ENCODE measurements around the gene ENPP1. TPM values are rescaled to one million over a fixed set of nuclear protein-coding genes. Genes with fewer than 3 reads are reported as not detected.
"Not testable (repeated sequence)": the region's sequence is repeated elsewhere in the genome, so short reads cannot be mapped to it uniquely, and the experiment has no call there.

ENPP1 gene
- total RNA-seq, 1 experiment from 2014 or later, result 1.1 TPM

DNA sequence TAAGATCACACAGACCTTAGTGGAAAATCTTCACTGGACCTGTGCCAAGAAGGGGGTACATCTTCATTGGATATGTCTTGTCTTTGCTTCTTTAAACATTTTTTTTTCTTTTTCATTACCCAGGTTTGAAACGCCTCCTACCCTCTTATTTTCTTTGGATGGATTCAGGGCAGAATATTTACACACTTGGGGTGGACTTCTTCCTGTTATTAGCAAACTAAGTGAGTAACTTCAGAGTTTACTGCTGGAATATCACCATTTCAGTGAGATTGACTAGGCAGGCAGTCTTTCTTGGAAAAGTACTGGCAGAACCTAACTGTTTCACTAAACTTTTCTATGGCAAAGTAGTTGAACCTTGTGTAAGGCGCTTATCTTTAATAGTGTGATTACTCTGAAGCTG, 47.0 kb downstream of the ENPP1 start:
- H3K27ac ChIP-seq (ENCODE audit: low read length), result no peak overlapping the region
- H3K27me3 ChIP-seq (ENCODE audit: low read length), result no peaks in the 10 kb centered on the region
- no peak for DNase-seq
- H3K4me3 ChIP-seq (ENCODE audit: low read length), result no peak overlapping the region
- no peak overlapping the region for H3K9ac ChIP-seq (ENCODE audit: low read length)
- no peaks in the 10 kb centered on the region for H3K9me3 ChIP-seq (ENCODE audit: low read length)
- H3K36me3 ChIP-seq (ENCODE audit: insufficient read depth, low read length), result no peaks in the 10 kb centered on the region
- no peak overlapping the region for H3K4me2 ChIP-seq (ENCODE audit: low read depth, low read length, poor library complexity, severe bottlenecking)
- H3K9me2 ChIP-seq (replicated peaks; ENCODE audit: insufficient read depth, low read length), result no peaks in the 10 kb centered on the region
- no peaks in the 10 kb centered on the region for H3K79me2 ChIP-seq (ENCODE audit: low read length)
- no peaks in the 10 kb centered on the region for H4K20me1 ChIP-seq (ENCODE audit: insufficient read depth, low read depth, low read length)
- no peaks in the 10 kb centered on the region for H3K4me1 ChIP-seq (ENCODE audit: low read length)
- no peak overlapping the region for H2AFZ ChIP-seq (ENCODE audit: low read length)

DNA sequence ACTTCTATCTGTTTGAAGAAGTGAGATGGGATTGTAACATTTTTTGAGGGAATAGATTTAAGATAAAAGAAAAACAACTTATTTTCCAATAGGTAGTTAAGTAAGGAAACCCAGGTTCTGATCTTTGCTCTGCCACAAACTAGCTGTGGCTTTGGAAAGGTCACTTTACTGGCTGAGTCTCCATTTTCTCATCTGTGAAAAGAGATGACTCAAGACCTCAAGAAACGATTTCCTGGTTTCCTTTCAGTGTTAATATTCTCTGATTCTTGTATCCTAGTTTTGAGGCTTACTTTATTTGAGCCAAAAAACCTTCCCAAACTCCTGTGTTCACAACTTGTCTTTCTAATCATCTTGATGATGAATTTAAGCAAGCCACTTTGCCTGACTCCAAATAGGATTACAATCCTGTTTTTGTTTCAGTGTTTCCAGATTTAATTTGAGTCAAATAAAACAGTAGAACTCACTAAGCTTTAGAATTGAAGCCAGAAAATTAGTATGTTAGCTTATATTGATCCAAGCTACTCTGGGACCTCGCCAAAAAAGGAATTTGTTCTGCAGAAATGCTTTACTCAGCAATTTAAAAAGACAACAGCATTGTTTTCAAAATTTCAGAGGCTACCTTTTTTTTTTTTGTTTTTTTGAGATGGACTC, 51.1 kb downstream of the ENPP1 start:
- Histone ChIP-seq H4K20me1 (ENCODE audit: insufficient read depth, low read depth, low read length) (no peaks in the 10 kb centered on the region), H3K9me2 (replicated peaks; ENCODE audit: insufficient read depth, low read length) (no peaks in the 10 kb centered on the region), H3K9ac (ENCODE audit: low read length) (no peak overlapping the region), H3K4me3 (ENCODE audit: low read length) (no peak overlapping the region), H3K36me3 (ENCODE audit: insufficient read depth, low read length) (no peaks in the 10 kb centered on the region), H3K4me1 (ENCODE audit: low read length) (no peaks in the 10 kb centered on the region), H3K9me3 (ENCODE audit: low read length) (no peaks in the 10 kb centered on the region), H3K79me2 (ENCODE audit: low read length) (no peaks in the 10 kb centered on the region), H3K27me3 (ENCODE audit: low read length) (no peaks in the 10 kb centered on the region), H3K27ac (ENCODE audit: low read length) (no peak overlapping the region), H2AFZ (ENCODE audit: low read length) (no peak overlapping the region), H3K4me2 (ENCODE audit: low read depth, low read length, poor library complexity, severe bottlenecking) (no peak overlapping the region)
- no peak for DNase-seq

DNA sequence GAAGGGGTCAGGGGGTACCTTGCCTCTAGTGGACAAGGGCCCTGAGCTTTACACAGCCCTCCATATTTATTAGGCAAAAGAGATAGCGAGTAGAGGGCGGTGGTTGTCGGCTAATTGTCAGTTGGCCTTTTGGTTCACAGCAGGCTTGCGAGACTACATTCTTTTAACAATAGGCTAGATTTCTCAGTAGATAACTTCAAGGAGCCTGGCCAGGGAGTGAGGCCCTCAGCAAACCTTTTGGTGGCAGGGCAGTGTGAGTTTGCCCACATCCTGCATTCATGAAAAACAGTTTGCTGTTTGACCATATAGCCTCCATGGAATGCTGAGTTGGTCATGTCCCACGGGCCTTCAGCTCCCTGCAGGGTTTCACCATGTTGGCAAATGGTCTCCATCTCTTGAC, 51.8 kb downstream of the ENPP1 start:
- not testable (repeated sequence) for H3K36me3 ChIP-seq (ENCODE audit: insufficient read depth, low read length); H4K20me1 ChIP-seq (ENCODE audit: insufficient read depth, low read depth, low read length); H3K9me3 ChIP-seq (ENCODE audit: low read length); H3K9ac ChIP-seq (ENCODE audit: low read length); H3K4me2 ChIP-seq (ENCODE audit: low read depth, low read length, poor library complexity, severe bottlenecking); H3K27ac ChIP-seq (ENCODE audit: low read length); DNase-seq; H3K4me1 ChIP-seq (ENCODE audit: low read length); H3K79me2 ChIP-seq (ENCODE audit: low read length); H3K4me3 ChIP-seq (ENCODE audit: low read length); H2AFZ ChIP-seq (ENCODE audit: low read length); H3K27me3 ChIP-seq (ENCODE audit: low read length); H3K9me2 ChIP-seq (replicated peaks; ENCODE audit: insufficient read depth, low read length)

DNA sequence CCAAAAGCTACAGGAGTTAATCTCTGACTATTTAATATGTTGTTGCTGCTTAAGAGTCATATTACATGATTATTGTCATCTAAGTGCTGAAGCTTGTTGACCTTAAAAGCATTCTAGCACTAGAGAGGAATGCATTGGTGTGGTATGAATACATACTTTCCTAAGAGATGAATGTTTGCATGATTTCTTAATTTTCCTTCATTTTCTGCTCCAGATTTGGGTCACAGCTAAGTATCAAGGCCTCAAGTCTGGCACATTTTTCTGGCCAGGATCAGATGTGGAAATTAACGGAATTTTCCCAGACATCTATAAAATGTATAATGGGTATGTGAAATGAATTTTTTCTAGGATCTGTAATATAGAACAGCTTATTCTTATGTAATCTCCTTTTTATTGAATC, 53.6 kb downstream of the ENPP1 start:
- H3K9ac ChIP-seq (ENCODE audit: low read length), result no peak overlapping the region
- H3K27ac ChIP-seq (ENCODE audit: low read length), result no peak overlapping the region

DNA sequence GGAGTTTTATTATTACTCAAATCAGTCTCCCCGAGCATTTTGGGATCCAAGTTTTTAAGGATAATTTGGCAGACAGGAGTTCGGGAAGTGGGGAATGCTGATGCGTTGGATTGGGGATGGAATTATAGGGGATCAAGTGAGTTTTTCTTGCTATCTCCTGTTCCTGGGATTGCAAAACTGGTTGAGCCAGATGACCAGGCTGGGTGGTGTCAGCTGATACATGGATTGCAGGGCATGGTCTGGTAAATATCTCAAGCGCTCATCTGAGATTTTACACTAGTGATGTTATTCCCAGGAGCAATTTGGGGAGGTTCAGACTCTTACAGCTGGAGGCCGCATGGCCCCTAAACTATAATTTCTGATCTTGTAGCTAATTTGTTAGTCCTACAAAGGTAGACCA, 54.7 kb downstream of the ENPP1 start:
- no peaks in the 10 kb centered on the region for H3K79me2 ChIP-seq (ENCODE audit: low read length)
- no peaks in the 10 kb centered on the region for H3K4me1 ChIP-seq (ENCODE audit: low read length)
- no peak overlapping the region for H3K4me3 ChIP-seq (ENCODE audit: low read length)
- no peak overlapping the region for H3K27ac ChIP-seq (ENCODE audit: low read length)
- H3K36me3 ChIP-seq (ENCODE audit: insufficient read depth, low read length), result no peaks in the 10 kb centered on the region
- H3K9me3 ChIP-seq (ENCODE audit: low read length), result no peaks in the 10 kb centered on the region
- H4K20me1 ChIP-seq (ENCODE audit: insufficient read depth, low read depth, low read length), result no peaks in the 10 kb centered on the region
- no peak for DNase-seq
- H3K4me2 ChIP-seq (ENCODE audit: low read depth, low read length, poor library complexity, severe bottlenecking), result no peak overlapping the region
- H2AFZ ChIP-seq (ENCODE audit: low read length), result no peak overlapping the region
- H3K9ac ChIP-seq (ENCODE audit: low read length), result no peak overlapping the region
- H3K9me2 ChIP-seq (replicated peaks; ENCODE audit: insufficient read depth, low read length), result no peaks in the 10 kb centered on the region
- no peaks in the 10 kb centered on the region for H3K27me3 ChIP-seq (ENCODE audit: low read length)

More for the DNA sequence above, 53.6 kb downstream of the ENPP1 start:
- no peaks in the 10 kb centered on the region for H3K9me3 ChIP-seq (ENCODE audit: low read length)
- no peaks in the 10 kb centered on the region for H3K4me1 ChIP-seq (ENCODE audit: low read length)
- no peak overlapping the region for H3K4me2 ChIP-seq (ENCODE audit: low read depth, low read length, poor library complexity, severe bottlenecking)
- no peaks in the 10 kb centered on the region for H4K20me1 ChIP-seq (ENCODE audit: insufficient read depth, low read depth, low read length)
- no peaks in the 10 kb centered on the region for H3K79me2 ChIP-seq (ENCODE audit: low read length)
- no peaks in the 10 kb centered on the region for H3K36me3 ChIP-seq (ENCODE audit: insufficient read depth, low read length)
- no peaks in the 10 kb centered on the region for H3K27me3 ChIP-seq (ENCODE audit: low read length)
- no peak overlapping the region for H3K4me3 ChIP-seq (ENCODE audit: low read length)
- H2AFZ ChIP-seq (ENCODE audit: low read length), result no peak overlapping the region
- DNase-seq, result no peak
- no peaks in the 10 kb centered on the region for H3K9me2 ChIP-seq (replicated peaks; ENCODE audit: insufficient read depth, low read length)

DNA sequence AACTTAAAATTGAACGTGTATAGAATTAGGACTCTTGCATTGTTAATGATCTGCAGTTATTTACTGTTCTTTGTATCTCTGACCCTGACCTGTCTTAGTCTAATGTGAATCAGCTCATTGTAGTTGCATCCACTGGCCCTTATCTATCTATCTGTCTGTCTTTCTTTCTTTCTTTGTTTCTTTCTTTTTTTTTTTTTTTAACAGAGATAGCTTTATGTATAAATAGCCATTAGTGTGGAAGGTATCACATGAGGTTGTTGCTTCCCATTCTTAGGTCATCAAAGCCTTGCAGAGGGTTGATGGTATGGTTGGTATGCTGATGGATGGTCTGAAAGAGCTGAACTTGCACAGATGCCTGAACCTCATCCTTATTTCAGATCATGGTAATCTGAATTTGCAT, 59.9 kb downstream of the ENPP1 start:
- Histone ChIP-seq H3K27ac (ENCODE audit: low read length) (no peak overlapping the region), H3K9me3 (ENCODE audit: low read length) (no peaks in the 10 kb centered on the region), H3K79me2 (ENCODE audit: low read length) (no peaks in the 10 kb centered on the region), H2AFZ (ENCODE audit: low read length) (no peak overlapping the region), H3K27me3 (ENCODE audit: low read length) (no peaks in the 10 kb centered on the region), H3K9ac (ENCODE audit: low read length) (no peak overlapping the region), H3K36me3 (ENCODE audit: insufficient read depth, low read length) (no peaks in the 10 kb centered on the region), H3K4me2 (ENCODE audit: low read depth, low read length, poor library complexity, severe bottlenecking) (no peak overlapping the region), H3K4me3 (ENCODE audit: low read length) (no peak overlapping the region), H3K4me1 (ENCODE audit: low read length) (no peaks in the 10 kb centered on the region), H4K20me1 (ENCODE audit: insufficient read depth, low read depth, low read length) (no peaks in the 10 kb centered on the region), H3K9me2 (replicated peaks; ENCODE audit: insufficient read depth, low read length) (no peaks in the 10 kb centered on the region)
- DNase-seq, result no peak

DNA sequence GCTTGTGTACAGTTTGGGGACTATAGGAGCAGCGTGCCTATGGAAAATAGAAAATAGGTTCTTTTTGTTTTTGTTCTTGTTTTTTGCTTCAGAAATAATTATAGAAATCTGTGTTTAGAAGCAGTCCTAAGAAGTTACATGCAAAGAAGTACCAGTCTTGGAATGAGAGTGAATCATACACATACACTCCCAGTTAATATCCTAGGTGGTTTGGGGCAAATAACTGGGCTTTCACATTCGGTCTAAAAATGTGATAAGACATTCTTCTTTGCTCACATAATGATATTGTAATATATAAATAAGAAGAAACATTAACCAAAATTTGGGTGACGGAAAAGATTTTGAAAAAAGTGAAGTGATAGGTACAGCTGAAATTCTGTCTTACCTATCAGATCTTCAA, 61.0 kb downstream of the ENPP1 start:
- no peak overlapping the region for H3K4me2 ChIP-seq (ENCODE audit: low read depth, low read length, poor library complexity, severe bottlenecking)
- H3K9me3 ChIP-seq (ENCODE audit: low read length), result no peaks in the 10 kb centered on the region
- no peak overlapping the region for H3K9ac ChIP-seq (ENCODE audit: low read length)

DNA sequence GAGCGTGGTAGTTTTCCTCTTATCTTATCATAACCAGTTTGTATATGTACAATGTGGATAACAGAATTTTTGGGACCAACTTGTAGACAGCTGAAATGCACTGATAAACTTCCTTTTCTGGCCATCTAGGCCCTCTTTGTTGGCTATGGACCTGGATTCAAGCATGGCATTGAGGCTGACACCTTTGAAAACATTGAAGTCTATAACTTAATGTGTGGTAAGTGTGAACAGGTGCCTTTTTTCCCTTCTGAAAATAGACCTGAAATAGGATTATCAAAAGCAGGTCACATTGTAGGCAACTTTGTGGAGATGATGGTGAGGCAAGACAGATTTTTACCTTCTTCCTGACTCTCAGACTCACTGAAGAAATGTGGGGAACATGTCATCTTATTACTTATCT, 67.8 kb downstream of the ENPP1 start:
- no peak overlapping the region for H3K4me2 ChIP-seq (ENCODE audit: low read depth, low read length, poor library complexity, severe bottlenecking)
- no peaks in the 10 kb centered on the region for H3K4me1 ChIP-seq (ENCODE audit: low read length)
- no peaks in the 10 kb centered on the region for H3K79me2 ChIP-seq (ENCODE audit: low read length)
- H3K36me3 ChIP-seq (ENCODE audit: insufficient read depth, low read length), result no peaks in the 10 kb centered on the region
- H3K4me3 ChIP-seq (ENCODE audit: low read length), result no peak overlapping the region
- H3K9me2 ChIP-seq (replicated peaks; ENCODE audit: insufficient read depth, low read length), result no peaks in the 10 kb centered on the region
- no peaks in the 10 kb centered on the region for H3K27me3 ChIP-seq (ENCODE audit: low read length)
- no peak overlapping the region for H3K27ac ChIP-seq (ENCODE audit: low read length)
- H3K9ac ChIP-seq (ENCODE audit: low read length), result no peak overlapping the region
- H2AFZ ChIP-seq (ENCODE audit: low read length), result no peak overlapping the region
- no peak for DNase-seq
- no peaks in the 10 kb centered on the region for H4K20me1 ChIP-seq (ENCODE audit: insufficient read depth, low read depth, low read length)
- H3K9me3 ChIP-seq (ENCODE audit: low read length), result no peaks in the 10 kb centered on the region

More for the DNA sequence above, 61.0 kb downstream of the ENPP1 start:
- Histone ChIP-seq H3K4me3 (ENCODE audit: low read length) (no peak overlapping the region), H4K20me1 (ENCODE audit: insufficient read depth, low read depth, low read length) (no peaks in the 10 kb centered on the region), H2AFZ (ENCODE audit: low read length) (no peak overlapping the region), H3K27ac (ENCODE audit: low read length) (no peak overlapping the region), H3K79me2 (ENCODE audit: low read length) (no peaks in the 10 kb centered on the region), H3K36me3 (ENCODE audit: insufficient read depth, low read length) (no peaks in the 10 kb centered on the region), H3K27me3 (ENCODE audit: low read length) (no peaks in the 10 kb centered on the region), H3K4me1 (ENCODE audit: low read length) (no peaks in the 10 kb centered on the region), H3K9me2 (replicated peaks; ENCODE audit: insufficient read depth, low read length) (no peaks in the 10 kb centered on the region)
- no peak for DNase-seq

DNA sequence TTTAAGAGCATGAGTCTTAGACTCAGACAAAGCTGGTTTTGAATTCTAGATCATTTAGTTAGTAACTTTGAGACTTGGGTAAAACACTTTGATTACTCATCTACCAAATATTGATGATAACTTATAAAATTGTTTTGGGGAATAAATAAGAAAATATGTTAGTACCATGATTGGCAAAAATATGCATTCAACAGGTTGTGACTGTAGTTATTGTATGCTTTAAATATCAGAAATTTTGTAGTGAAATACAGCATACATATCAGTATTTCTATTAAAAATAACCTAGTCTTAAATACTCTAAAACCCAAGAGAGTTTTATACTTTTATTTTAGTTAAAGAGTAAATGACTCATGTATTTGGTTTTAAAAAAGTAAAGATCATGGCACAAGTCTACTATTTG, 68.7 kb downstream of the ENPP1 start:
- H3K4me1 ChIP-seq (ENCODE audit: low read length), result no peaks in the 10 kb centered on the region
- H3K27ac ChIP-seq (ENCODE audit: low read length), result no peak overlapping the region
- no peaks in the 10 kb centered on the region for H3K9me3 ChIP-seq (ENCODE audit: low read length)
- H3K4me3 ChIP-seq (ENCODE audit: low read length), result no peak overlapping the region
- H3K4me2 ChIP-seq (ENCODE audit: low read depth, low read length, poor library complexity, severe bottlenecking), result no peak overlapping the region
- DNase-seq, result no peak
- H3K9me2 ChIP-seq (replicated peaks; ENCODE audit: insufficient read depth, low read length), result no peaks in the 10 kb centered on the region
- H3K79me2 ChIP-seq (ENCODE audit: low read length), result no peaks in the 10 kb centered on the region
- H2AFZ ChIP-seq (ENCODE audit: low read length), result no peak overlapping the region
- H3K9ac ChIP-seq (ENCODE audit: low read length), result no peak overlapping the region
- no peaks in the 10 kb centered on the region for H4K20me1 ChIP-seq (ENCODE audit: insufficient read depth, low read depth, low read length)
- H3K27me3 ChIP-seq (ENCODE audit: low read length), result no peaks in the 10 kb centered on the region
- H3K36me3 ChIP-seq (ENCODE audit: insufficient read depth, low read length), result no peaks in the 10 kb centered on the region

Data from Karpas-422 (cell line).